Uterus (tissue), 4 donors: ENCODE results near the gene MBP. TPM values are rescaled to one million over a fixed set of nuclear protein-coding genes. Genes with fewer than 3 reads are reported as not detected.
A peak's percentile ranks its signal among the peaks of the same experiment; 100 is the strongest.
"Not testable (repeated sequence)": the region's sequence is repeated elsewhere in the genome, so short reads cannot be mapped to it uniquely, and the experiment has no call there.

Source experiments
- DNase-seq, 2 donors: peaks; one replicate each; pipeline ENCODE4 v3.0.0-alpha.2; 2019 to 2020
- H3K27ac ChIP-seq, 2 donors: fragments of 200-600 bp; sonication (generic); 1 replicate in 1 of 2; 2 replicates in 1 of 2; pipeline ENCODE4 v1.5.1; 2016 to 2018
- H3K27me3 ChIP-seq, 2 donors: fragments of 200-600 bp; sonication (generic); one replicate each; pipeline ENCODE4 v1.5.1; 2018 to 2019; ENCODE audit warnings: control low read depth in 1 of 2
- H3K36me3 ChIP-seq, 2 donors: fragments of 200-600 bp; sonication (generic); one replicate each; pipeline ENCODE4 v1.5.1; 2019; ENCODE audit warnings: control low read depth in 1 of 2
- H3K4me1 ChIP-seq, 2 donors: fragments of 200-600 bp; sonication (generic); one replicate each; pipeline ENCODE4 v1.5.1; 2018 to 2019; ENCODE audit warnings: control low read depth in 1 of 2
- H3K4me3 ChIP-seq, 2 donors: fragments of 200-600 bp; sonication (generic); 1 replicate in 1 of 2; 2 replicates in 1 of 2; pipeline ENCODE4 v1.5.1; 2018 to 2019; ENCODE audit warnings: mild to moderate bottlenecking in 1 of 2
- H3K9me3 ChIP-seq, 2 donors: fragments of 200-600 bp; sonication (generic); one replicate each; pipeline ENCODE4 v1.5.1; 2019; ENCODE audit warnings: control low read depth in 1 of 2
- CTCF ChIP-seq, 4 experiments: fragments of 200-600 bp in 2 of 4; fragments of 450-650 bp in 2 of 4; sonication (generic) in 2 of 4; IDR thresholded peaks; one replicate each; pipeline ENCODE4 v1.5.1; 2016 to 2019; ENCODE audit warnings: antibody characterized with exemption in 4 of 4, mild to moderate bottlenecking in 2 of 4, moderate library complexity in 1 of 4
- POLR2A ChIP-seq, 2 donors: fragments of 450-650 bp; IDR thresholded peaks; one replicate each; pipeline ENCODE4 v1.6.1; 2016; ENCODE audit warnings: antibody characterized with exemption in 2 of 2, mild to moderate bottlenecking in 1 of 2, moderate library complexity in 1 of 2
- intact Hi-C: fragments of 100-400 bp; cut with DNase I; formaldehyde crosslinking; loops from one replicate; pipeline ENCODE4 v1.15.1; 2023; ENCODE audit warnings: low total_unique reads
- total RNA-seq, 4 donors: library from RNA; depleted of rRNA in 3 of 4; stranded (reverse); fragments of >200 nt in 3 of 4; gene quantifications; one replicate each; pipeline versions ENCODE4 v1.1.0 to v1.2.4, GENCODE V29; 2014 to 2023
- donor health status: DM: yes; HTN: yes; CAD: no.

Gene MBP
- total RNA-seq, 4 donors from 2014 or later: 12.1 to 52.2 (median 19.8) TPM

GRCh38 chr18:76948345-76948744 lies 184.2 kb downstream of the MBP start:
- Histone ChIP-seq H3K9me3 (no peaks in the 10 kb centered on the region), H3K4me3 (no peak overlapping the region), H3K27me3 (no peaks in the 10 kb centered on the region), H3K36me3 (no peaks in the 10 kb centered on the region), H3K4me1 (peaks cover 0 to under 1% of the 10 kb centered on the region in 2 donors), H3K27ac (no peak overlapping the region)
- intact Hi-C loops: no loop called here
- TF ChIP-seq POLR2A (IDR thresholded peaks at IDR 0.05) (no peak), CTCF (IDR thresholded peaks at IDR 0.05) (no peak)
- no peak for DNase-seq

GRCh38 chr18:76944346-76944745 lies 188.2 kb downstream of the MBP start:
- H3K4me3 ChIP-seq, H3K4me1 ChIP-seq, H3K27me3 ChIP-seq, H3K27ac ChIP-seq, DNase-seq, H3K9me3 ChIP-seq, H3K36me3 ChIP-seq, intact Hi-C loops: not testable (repeated sequence)

- peak overlapping the region in 1 of 2 donors; percentile 19 for H3K27ac ChIP-seq
- intact Hi-C loops: no loop called here
- H3K36me3 ChIP-seq: no peaks in the 10 kb centered on the region
- H3K9me3 ChIP-seq: no peaks in the 10 kb centered on the region
- no peaks in the 10 kb centered on the region for H3K4me1 ChIP-seq
- H3K27me3 ChIP-seq: no peaks in the 10 kb centered on the region
- DNase-seq: peak; percentile 58
- no peak overlapping the region for H3K4me3 ChIP-seq
- TF ChIP-seq CTCF (IDR thresholded peaks at IDR 0.05) (no peak), POLR2A (IDR thresholded peaks at IDR 0.05) (no peak)
These were observed 188.8 kb downstream of the MBP start for GRCh38 chr18:76943542-76944339.

GRCh38 chr18:76941284-76941683 lies 191.3 kb downstream of the MBP start:
- intact Hi-C loops: no loop called here
- no peak for TF ChIP-seq POLR2A (IDR thresholded peaks at IDR 0.05)
- no peak for TF ChIP-seq CTCF (IDR thresholded peaks at IDR 0.05)
- Histone ChIP-seq H3K4me3 (no peak overlapping the region), H3K27me3 (no peaks in the 10 kb centered on the region), H3K27ac (no peak overlapping the region), H3K36me3 (no peaks in the 10 kb centered on the region), H3K4me1 (no peaks in the 10 kb centered on the region), H3K9me3 (no peaks in the 10 kb centered on the region)
- no peak for DNase-seq

GRCh38 chr18:76938619-76939018 lies 194.0 kb downstream of the MBP start:
- Histone ChIP-seq H3K4me1 (no peaks in the 10 kb centered on the region), H3K36me3 (no peaks in the 10 kb centered on the region), H3K9me3 (no peaks in the 10 kb centered on the region), H3K27me3 (no peaks in the 10 kb centered on the region), H3K4me3 (no peak overlapping the region), H3K27ac (no peak overlapping the region)
- no peak for DNase-seq
- TF ChIP-seq POLR2A (IDR thresholded peaks at IDR 0.05) (no peak), CTCF (IDR thresholded peaks at IDR 0.05) (no peak)
- intact Hi-C loops: no loop called here
